Measurements from ENCODE around the gene POLR3E.
"Not testable (repeated sequence)": the region's sequence is repeated elsewhere in the genome, so short reads cannot be mapped to it uniquely, and the experiment has no call there.

DNA sequence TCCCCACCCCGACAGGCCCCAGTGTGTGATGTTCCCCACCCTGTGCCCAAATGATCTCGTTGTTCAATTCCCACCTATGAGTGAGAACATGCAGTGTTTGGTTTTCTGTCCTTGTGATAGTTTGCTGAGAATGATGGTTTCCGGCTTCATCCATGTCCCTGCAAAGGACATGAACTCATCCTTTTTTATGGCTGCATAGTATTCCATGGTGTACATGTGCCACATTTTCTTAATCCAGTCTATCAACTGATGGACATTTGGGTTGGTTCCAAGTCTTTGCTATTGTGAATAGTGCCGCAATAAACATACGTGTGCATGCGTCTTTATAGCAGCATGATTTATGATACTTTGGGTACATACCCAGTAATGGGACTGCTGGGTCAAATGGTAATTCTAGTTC, 53.8 kb downstream of the POLR3E start:
- TF ChIP-seq, protein P1, sequence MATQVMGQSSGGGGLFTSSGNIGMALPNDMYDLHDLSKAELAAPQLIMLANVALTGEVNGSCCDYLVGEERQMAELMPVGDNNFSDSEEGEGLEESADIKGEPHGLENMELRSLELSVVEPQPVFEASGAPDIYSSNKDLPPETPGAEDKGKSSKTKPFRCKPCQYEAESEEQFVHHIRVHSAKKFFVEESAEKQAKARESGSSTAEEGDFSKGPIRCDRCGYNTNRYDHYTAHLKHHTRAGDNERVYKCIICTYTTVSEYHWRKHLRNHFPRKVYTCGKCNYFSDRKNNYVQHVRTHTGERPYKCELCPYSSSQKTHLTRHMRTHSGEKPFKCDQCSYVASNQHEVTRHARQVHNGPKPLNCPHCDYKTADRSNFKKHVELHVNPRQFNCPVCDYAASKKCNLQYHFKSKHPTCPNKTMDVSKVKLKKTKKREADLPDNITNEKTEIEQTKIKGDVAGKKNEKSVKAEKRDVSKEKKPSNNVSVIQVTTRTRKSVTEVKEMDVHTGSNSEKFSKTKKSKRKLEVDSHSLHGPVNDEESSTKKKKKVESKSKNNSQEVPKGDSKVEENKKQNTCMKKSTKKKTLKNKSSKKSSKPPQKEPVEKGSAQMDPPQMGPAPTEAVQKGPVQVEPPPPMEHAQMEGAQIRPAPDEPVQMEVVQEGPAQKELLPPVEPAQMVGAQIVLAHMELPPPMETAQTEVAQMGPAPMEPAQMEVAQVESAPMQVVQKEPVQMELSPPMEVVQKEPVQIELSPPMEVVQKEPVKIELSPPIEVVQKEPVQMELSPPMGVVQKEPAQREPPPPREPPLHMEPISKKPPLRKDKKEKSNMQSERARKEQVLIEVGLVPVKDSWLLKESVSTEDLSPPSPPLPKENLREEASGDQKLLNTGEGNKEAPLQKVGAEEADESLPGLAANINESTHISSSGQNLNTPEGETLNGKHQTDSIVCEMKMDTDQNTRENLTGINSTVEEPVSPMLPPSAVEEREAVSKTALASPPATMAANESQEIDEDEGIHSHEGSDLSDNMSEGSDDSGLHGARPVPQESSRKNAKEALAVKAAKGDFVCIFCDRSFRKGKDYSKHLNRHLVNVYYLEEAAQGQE (IDR thresholded peaks at IDR 0.05): not testable (repeated sequence)
- not testable (repeated sequence) for TF ChIP-seq SP1 (IDR thresholded peaks at IDR 0.05); HNF4A (conservative IDR thresholded peaks at IDR 0.05); YY1 (IDR thresholded peaks at IDR 0.05); HNF4G (IDR thresholded peaks at IDR 0.05); TAF1 (conservative IDR thresholded peaks at IDR 0.05); RAD21 (IDR thresholded peaks at IDR 0.05); GABPA (IDR thresholded peaks at IDR 0.05 in 1 of 2, conservative IDR thresholded peaks at IDR 0.05 in 1 of 2); NR2F2 (IDR thresholded peaks at IDR 0.05)
- TF ChIP-seq, protein P2, sequence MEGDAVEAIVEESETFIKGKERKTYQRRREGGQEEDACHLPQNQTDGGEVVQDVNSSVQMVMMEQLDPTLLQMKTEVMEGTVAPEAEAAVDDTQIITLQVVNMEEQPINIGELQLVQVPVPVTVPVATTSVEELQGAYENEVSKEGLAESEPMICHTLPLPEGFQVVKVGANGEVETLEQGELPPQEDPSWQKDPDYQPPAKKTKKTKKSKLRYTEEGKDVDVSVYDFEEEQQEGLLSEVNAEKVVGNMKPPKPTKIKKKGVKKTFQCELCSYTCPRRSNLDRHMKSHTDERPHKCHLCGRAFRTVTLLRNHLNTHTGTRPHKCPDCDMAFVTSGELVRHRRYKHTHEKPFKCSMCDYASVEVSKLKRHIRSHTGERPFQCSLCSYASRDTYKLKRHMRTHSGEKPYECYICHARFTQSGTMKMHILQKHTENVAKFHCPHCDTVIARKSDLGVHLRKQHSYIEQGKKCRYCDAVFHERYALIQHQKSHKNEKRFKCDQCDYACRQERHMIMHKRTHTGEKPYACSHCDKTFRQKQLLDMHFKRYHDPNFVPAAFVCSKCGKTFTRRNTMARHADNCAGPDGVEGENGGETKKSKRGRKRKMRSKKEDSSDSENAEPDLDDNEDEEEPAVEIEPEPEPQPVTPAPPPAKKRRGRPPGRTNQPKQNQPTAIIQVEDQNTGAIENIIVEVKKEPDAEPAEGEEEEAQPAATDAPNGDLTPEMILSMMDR (IDR thresholded peaks at IDR 0.05; ENCODE audit: low read depth, low read length, missing input control): not testable (repeated sequence)
- TF ChIP-seq, protein P3, sequence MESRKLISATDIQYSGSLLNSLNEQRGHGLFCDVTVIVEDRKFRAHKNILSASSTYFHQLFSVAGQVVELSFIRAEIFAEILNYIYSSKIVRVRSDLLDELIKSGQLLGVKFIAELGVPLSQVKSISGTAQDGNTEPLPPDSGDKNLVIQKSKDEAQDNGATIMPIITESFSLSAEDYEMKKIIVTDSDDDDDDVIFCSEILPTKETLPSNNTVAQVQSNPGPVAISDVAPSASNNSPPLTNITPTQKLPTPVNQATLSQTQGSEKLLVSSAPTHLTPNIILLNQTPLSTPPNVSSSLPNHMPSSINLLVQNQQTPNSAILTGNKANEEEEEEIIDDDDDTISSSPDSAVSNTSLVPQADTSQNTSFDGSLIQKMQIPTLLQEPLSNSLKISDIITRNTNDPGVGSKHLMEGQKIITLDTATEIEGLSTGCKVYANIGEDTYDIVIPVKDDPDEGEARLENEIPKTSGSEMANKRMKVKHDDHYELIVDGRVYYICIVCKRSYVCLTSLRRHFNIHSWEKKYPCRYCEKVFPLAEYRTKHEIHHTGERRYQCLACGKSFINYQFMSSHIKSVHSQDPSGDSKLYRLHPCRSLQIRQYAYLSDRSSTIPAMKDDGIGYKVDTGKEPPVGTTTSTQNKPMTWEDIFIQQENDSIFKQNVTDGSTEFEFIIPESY (IDR thresholded peaks at IDR 0.05): not testable (repeated sequence)
- TF ChIP-seq, protein P4, sequence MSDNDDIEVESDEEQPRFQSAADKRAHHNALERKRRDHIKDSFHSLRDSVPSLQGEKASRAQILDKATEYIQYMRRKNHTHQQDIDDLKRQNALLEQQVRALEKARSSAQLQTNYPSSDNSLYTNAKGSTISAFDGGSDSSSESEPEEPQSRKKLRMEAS (IDR thresholded peaks at IDR 0.05): not testable (repeated sequence)
